ENCODE results near the gene ID3. TPM values are rescaled to one million over a fixed set of nuclear protein-coding genes. Genes with fewer than 3 reads are reported as not detected.

ID3 gene
- total RNA-seq, 2 donors from 2014 or later = 145 to 357 TPM

- no peaks in the 10 kb centered on the region for H3K36me3 ChIP-seq
- H3K27me3 ChIP-seq = no peaks in the 10 kb centered on the region
- TF ChIP-seq CTCF (IDR thresholded peaks at IDR 0.05) = no peak
- H3K4me1 ChIP-seq = no peaks in the 10 kb centered on the region
- H3K4me3 ChIP-seq = no peak overlapping the region
- no peak for DNase-seq (ENCODE audit: low spot score)
- no peak overlapping the region for H3K27ac ChIP-seq
- no peaks in the 10 kb centered on the region for H3K9me3 ChIP-seq
Observed at GRCh38 chr1:23517581-23517980, 41.7 kb downstream of the ID3 start.

- Histone ChIP-seq H3K9me3 (no peaks in the 10 kb centered on the region), H3K4me3 (no peak overlapping the region), H3K27ac (no peak overlapping the region), H3K27me3 (no peaks in the 10 kb centered on the region), H3K4me1 (no peaks in the 10 kb centered on the region), H3K36me3 (no peaks in the 10 kb centered on the region)
- TF ChIP-seq CTCF (IDR thresholded peaks at IDR 0.05) = no peak
- no peak for DNase-seq (ENCODE audit: low spot score)
Observed at GRCh38 chr1:23515905-23516304, 43.4 kb downstream of the ID3 start.

- Histone ChIP-seq H3K9me3 (no peaks in the 10 kb centered on the region), H3K4me3 (no peak overlapping the region), H3K27me3 (no peaks in the 10 kb centered on the region), H3K36me3 (no peaks in the 10 kb centered on the region), H3K27ac (no peak overlapping the region), H3K4me1 (no peaks in the 10 kb centered on the region)
- DNase-seq (ENCODE audit: low spot score) = no peak
- TF ChIP-seq CTCF (IDR thresholded peaks at IDR 0.05) = no peak
Observed at GRCh38 chr1:23514111-23514679, 45.1 kb downstream of the ID3 start.

GRCh38 chr1:23509896-23510295, 49.4 kb downstream of the ID3 start:
- no peaks in the 10 kb centered on the region for H3K9me3 ChIP-seq
- H3K4me3 ChIP-seq = no peak overlapping the region
- no peak for DNase-seq (ENCODE audit: low spot score)
- H3K27ac ChIP-seq = no peak overlapping the region
- H3K27me3 ChIP-seq = no peaks in the 10 kb centered on the region
- H3K36me3 ChIP-seq = no peaks in the 10 kb centered on the region
- no peak for TF ChIP-seq CTCF (IDR thresholded peaks at IDR 0.05)
- no peaks in the 10 kb centered on the region for H3K4me1 ChIP-seq

Other genes with a start within 250 kb of the ID3 start
- 10 to 100 TPM; 40.5 to 51.6 TPM for gene HNRNPR, start 215.2 kb downstream of the ID3 start, total RNA-seq
- 1 to 10 TPM; 7.9 to 10.0 TPM for gene ZNF436, start 189.7 kb downstream of the ID3 start, total RNA-seq
- 10 to 100 TPM; 24.4 to 40.1 TPM for gene TCEA3, start 134.8 kb downstream of the ID3 start, total RNA-seq
- 10 to 100 TPM; 38.6 to 47.2 TPM for gene ASAP3, start 75.3 kb downstream of the ID3 start, total RNA-seq
- gene E2F2, start 28.3 kb downstream of the ID3 start, total RNA-seq = under 1 TPM; 0.20 to 0.33 TPM
- 100 to 1,000 TPM; 391 to 585 TPM for gene RPL11, start 132.3 kb upstream of the ID3 start, total RNA-seq
- 10 to 100 TPM; 25.5 to 27.5 TPM for gene ELOA, start 184.0 kb upstream of the ID3 start, total RNA-seq
- 10 to 100 TPM; 30.3 to 39.6 TPM for gene PITHD1, start 218.9 kb upstream of the ID3 start, total RNA-seq
- 10 to 100 TPM; 29.7 to 54.3 TPM for gene LYPLA2, start 231.6 kb upstream of the ID3 start, total RNA-seq
- gene GALE, start 241.3 kb upstream of the ID3 start, total RNA-seq = 1 to 10 TPM; 5.5 to 8.8 TPM

Data from right atrium auricular region (tissue), 2 donors.